Lower leg skin (tissue), 4 donors: Measurements from ENCODE around the gene ASB8. TPM values are rescaled to one million over a fixed set of nuclear protein-coding genes. Genes with fewer than 3 reads are reported as not detected.

ENCODE experiments used
- DNase-seq, 2 donors: peaks; one replicate each; pipeline ENCODE4 v3.0.0-alpha.2; 2019; ENCODE audit warnings: low spot score in 2 of 2
- H3K4me3 ChIP-seq: fragments of 200-600 bp; sonication (generic); 2 replicates; pipeline ENCODE4 v1.5.1; 2017; ENCODE audit warnings: mild to moderate bottlenecking, low read depth; ENCODE audit not compliant: poor library complexity, severe bottlenecking
- CTCF ChIP-seq, 3 donors: fragments of 450-650 bp; IDR thresholded peaks; one replicate each; pipeline ENCODE4 v1.5.1; 2016; ENCODE audit warnings: antibody characterized with exemption in 3 of 3, mild to moderate bottlenecking in 3 of 3, moderate library complexity in 2 of 3
- POLR2A ChIP-seq, 2 donors: fragments of 450-650 bp; IDR thresholded peaks; one replicate each; pipeline ENCODE4 v1.6.1; 2016 to 2017; ENCODE audit warnings: antibody characterized with exemption in 2 of 2, mild to moderate bottlenecking in 1 of 2, moderate library complexity in 1 of 2
- WGBS, 2 donors: methylation state at CpG; one replicate each; pipeline ENCODE4 v1.1.5; 2018; 5-methylcytosine and 5-hydroxymethylcytosine counted together
- intact Hi-C: fragments of 100-400 bp; cut with DNase I; formaldehyde crosslinking; loops from one replicate; pipeline ENCODE4 v1.15.0; 2023; ENCODE audit warnings: low total_unique reads
- total RNA-seq, 4 donors: library from RNA; depleted of rRNA; stranded (reverse); fragments of >200 nt; gene quantifications; one replicate each; pipeline ENCODE4 v1.1.0, GENCODE V29; 2016

ASB8 gene
- total RNA-seq, 4 donors from 2014 or later: 26.5 to 31.0 (median 27.9) TPM

- no peak for DNase-seq
- intact Hi-C loops: no loop called here
- WGBS, 2 donors: 59 to 80% methylated on average over 3 of the region's 3 CpGs
- TF ChIP-seq POLR2A (IDR thresholded peaks at IDR 0.05): no peak
- TF ChIP-seq CTCF (IDR thresholded peaks at IDR 0.05): no peak
- no peak overlapping the region for H3K4me3 ChIP-seq
Measured at GRCh38 chr12:48199774-48200221, 42.5 kb upstream of the ASB8 start.

GRCh38 chr12:48198985-48199384 is 41.7 kb upstream of the ASB8 start:
- intact Hi-C loops: no loop called here
- DNase-seq: no peak
- peak overlapping the region; percentile 78 for H3K4me3 ChIP-seq
- 63 to 71% methylated on average over 10 of the region's 10 CpGs for WGBS, 2 donors
- no peak for TF ChIP-seq POLR2A (IDR thresholded peaks at IDR 0.05)
- no peak for TF ChIP-seq CTCF (IDR thresholded peaks at IDR 0.05)

- WGBS, 2 donors: 9 to 19% methylated on average over 12 to 26 of the region's 26 CpGs
- intact Hi-C loops: no loop called here
- TF ChIP-seq CTCF (IDR thresholded peaks at IDR 0.05) (no peak), POLR2A (IDR thresholded peaks at IDR 0.05) (no peak)
- peak overlapping the region; percentile 78 for H3K4me3 ChIP-seq
- DNase-seq: peak; percentile 18 to 86
Measured at GRCh38 chr12:48198672-48198971, 41.3 kb upstream of the ASB8 start.

- DNase-seq: peak; percentile 95 to 99
- intact Hi-C loops: no loop called here
- WGBS, 2 donors: 1% methylated on average over 31 to 38 of the region's 39 CpGs
- TF ChIP-seq POLR2A (IDR thresholded peaks at IDR 0.05): peak in 1 of 2 donors; percentile 45
- no peak for TF ChIP-seq CTCF (IDR thresholded peaks at IDR 0.05)
- H3K4me3 ChIP-seq: peak overlapping the region; percentile 78
Measured at GRCh38 chr12:48197971-48198671, 40.8 kb upstream of the ASB8 start.

- peak in 1 of 2 donors; percentile 25 for DNase-seq
- intact Hi-C loops: no loop called here
- H3K4me3 ChIP-seq: peak overlapping the region; percentile 78
- TF ChIP-seq CTCF (IDR thresholded peaks at IDR 0.05): no peak
- no peak for TF ChIP-seq POLR2A (IDR thresholded peaks at IDR 0.05)
- 0% methylated on average over 10 of the region's 10 CpGs for WGBS, 2 donors
Measured at GRCh38 chr12:48197549-48197970, 40.2 kb upstream of the ASB8 start.

GRCh38 chr12:48194799-48195201 is 37.5 kb upstream of the ASB8 start:
- no peak overlapping the region for H3K4me3 ChIP-seq
- TF ChIP-seq POLR2A (IDR thresholded peaks at IDR 0.05) (no peak), CTCF (IDR thresholded peaks at IDR 0.05) (no peak)
- DNase-seq: no peak
- 47 to 59% methylated on average over 1 of the region's 1 CpG for WGBS, 2 donors
- intact Hi-C loops: no loop called here
